Activated naive CD4-positive, alpha-beta T cell treated with anti-CD3 and anti-CD28 coated beads, Interleukin-2, amount 50 U/mL, for 72 hours (primary cell): ENCODE data around the gene INHBA. TPM values are rescaled to one million over a fixed set of nuclear protein-coding genes. Genes with fewer than 3 reads are reported as not detected.

Source experiments
- ATAC-seq, 2 donors: fragments of 150-1000 bp; cut with Tn5 transposase; 2 replicates each; pipeline ENCODE4 v1.10.0; 2021; ENCODE audit warnings: mild to moderate bottlenecking in 2 of 2, moderate library complexity in 2 of 2
- DNase-seq, 2 donors: peaks; one replicate each; pipeline ENCODE4 v3.0.0; 2021 to 2022; ENCODE audit warnings: low spot score in 2 of 2
- H3K27ac Mint-ChIP-seq, 2 donors: one replicate each; pipeline ENCODE4 v1.8.0; 2022; ENCODE audit warnings: mild to moderate bottlenecking in 2 of 2, mixed read lengths in 2 of 2
- H3K36me3 Mint-ChIP-seq, 2 donors: one replicate each; pipeline ENCODE4 v1.8.0; 2022; ENCODE audit warnings: mixed read lengths in 2 of 2
- H3K9me3 Mint-ChIP-seq, 2 donors: one replicate each; pipeline ENCODE4 v1.8.0; 2022; ENCODE audit warnings: mixed read lengths in 2 of 2
- total RNA-seq, 2 donors: library from RNA; stranded (reverse); gene quantifications; one replicate each; pipeline ENCODE4 v1.2.3, GENCODE V29; 2022

The INHBA gene
- total RNA-seq, 2 donors from 2014 or later = 0.12 to 0.77 TPM

- H3K36me3 Mint-ChIP-seq = peaks cover 0 to 5% of the 10 kb centered on the region in 2 donors
- ATAC-seq = no peak
- H3K27ac Mint-ChIP-seq = no peak overlapping the region
- no peak for DNase-seq
- H3K9me3 Mint-ChIP-seq = peaks cover 0 to 3% of the 10 kb centered on the region in 2 donors
Measured at GRCh38 chr7:41725013-41725412, 22.1 kb upstream of the INHBA start.

DNA sequence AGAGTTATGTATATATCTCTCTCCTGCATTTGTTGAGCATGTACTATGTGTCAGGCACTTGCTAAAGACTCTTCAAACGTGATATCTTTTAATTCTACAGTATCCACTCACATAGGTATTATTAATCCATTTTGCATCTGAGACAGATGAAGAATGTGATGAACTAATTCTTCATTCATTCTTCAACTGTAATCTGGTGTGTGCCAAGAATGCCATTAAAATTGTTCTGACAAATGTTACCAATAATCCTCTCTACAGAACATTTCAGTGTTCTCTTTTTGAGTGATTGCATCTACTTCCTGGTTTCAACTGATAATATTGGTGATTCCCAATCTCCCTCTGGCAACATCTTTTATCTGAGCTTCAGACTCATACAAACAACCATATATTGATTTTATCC, 18.0 kb upstream of the INHBA start:
- ATAC-seq = no peak
- Mint-ChIP-seq H3K9me3 (peaks cover 0 to 3% of the 10 kb centered on the region in 2 donors), H3K27ac (no peak overlapping the region), H3K36me3 (peaks cover 0 to 5% of the 10 kb centered on the region in 2 donors)
- DNase-seq = no peak

DNA sequence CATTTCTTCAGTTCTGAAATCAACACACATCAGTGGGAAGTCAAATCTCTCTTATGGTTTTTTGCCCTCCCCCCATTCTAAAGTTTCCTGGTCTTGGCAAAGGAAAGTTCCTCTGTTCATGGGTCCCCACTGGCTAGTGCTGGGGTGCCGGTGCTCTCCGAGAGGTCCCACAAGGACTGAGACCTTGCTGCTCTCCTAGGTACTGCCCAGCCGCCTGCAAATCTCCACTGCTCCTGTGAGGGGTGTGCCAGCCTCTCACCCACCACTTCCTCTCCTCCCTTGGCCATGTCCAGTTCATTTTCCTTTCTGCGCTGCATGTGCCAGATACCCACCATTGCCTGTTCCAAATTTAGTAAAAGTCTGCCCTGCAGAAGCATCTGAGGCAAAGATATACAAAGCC, 17.2 kb upstream of the INHBA start:
- DNase-seq = no peak
- H3K36me3 Mint-ChIP-seq = peaks cover 0 to 5% of the 10 kb centered on the region in 2 donors

DNA sequence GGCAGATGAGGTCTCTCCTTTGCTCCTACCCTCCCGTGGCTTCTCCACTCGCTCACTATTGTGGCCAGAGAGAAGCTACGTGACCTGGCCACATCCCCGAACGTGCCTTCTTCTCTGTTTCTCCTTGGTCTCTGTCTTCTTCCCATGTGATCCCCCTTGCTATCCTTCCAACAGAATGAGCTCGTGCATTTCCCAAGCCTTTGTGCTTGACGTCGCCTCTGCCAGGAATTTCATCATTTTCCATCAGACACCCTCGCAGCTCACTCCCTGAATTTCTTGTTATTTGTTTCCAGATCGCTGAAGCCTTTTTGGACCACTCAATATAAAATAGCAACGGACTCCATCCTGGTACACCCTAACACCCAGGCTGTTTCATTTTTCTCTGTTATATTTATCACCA, 13.8 kb upstream of the INHBA start:
- DNase-seq (no peak), ATAC-seq (no peak)
- Mint-ChIP-seq H3K27ac (no peak overlapping the region), H3K36me3 (no peaks in the 10 kb centered on the region), H3K9me3 (no peaks in the 10 kb centered on the region)

More for the DNA sequence above, 17.2 kb upstream of the INHBA start:
- H3K9me3 Mint-ChIP-seq = peaks cover 0 to 3% of the 10 kb centered on the region in 2 donors
- H3K27ac Mint-ChIP-seq = no peak overlapping the region
- ATAC-seq = no peak

- Mint-ChIP-seq H3K9me3 (no peaks in the 10 kb centered on the region), H3K36me3 (no peaks in the 10 kb centered on the region), H3K27ac (no peak overlapping the region)
- no peak for DNase-seq
- ATAC-seq = no peak
Measured at GRCh38 chr7:41715000-41715399, 12.1 kb upstream of the INHBA start.

GRCh38 chr7:41711283-41712064, 8.6 kb upstream of the INHBA start:
- no peak overlapping the region for H3K27ac Mint-ChIP-seq
- no peaks in the 10 kb centered on the region for H3K9me3 Mint-ChIP-seq
- DNase-seq (no peak), ATAC-seq (no peak)
- H3K36me3 Mint-ChIP-seq = peaks cover 0 to 8% of the 10 kb centered on the region in 2 donors

- peaks cover 0 to 8% of the 10 kb centered on the region in 2 donors for H3K36me3 Mint-ChIP-seq
- ATAC-seq (no peak), DNase-seq (no peak)
- H3K9me3 Mint-ChIP-seq = no peaks in the 10 kb centered on the region
- H3K27ac Mint-ChIP-seq = no peak overlapping the region
Measured at GRCh38 chr7:41710838-41711237, 7.9 kb upstream of the INHBA start.

DNA sequence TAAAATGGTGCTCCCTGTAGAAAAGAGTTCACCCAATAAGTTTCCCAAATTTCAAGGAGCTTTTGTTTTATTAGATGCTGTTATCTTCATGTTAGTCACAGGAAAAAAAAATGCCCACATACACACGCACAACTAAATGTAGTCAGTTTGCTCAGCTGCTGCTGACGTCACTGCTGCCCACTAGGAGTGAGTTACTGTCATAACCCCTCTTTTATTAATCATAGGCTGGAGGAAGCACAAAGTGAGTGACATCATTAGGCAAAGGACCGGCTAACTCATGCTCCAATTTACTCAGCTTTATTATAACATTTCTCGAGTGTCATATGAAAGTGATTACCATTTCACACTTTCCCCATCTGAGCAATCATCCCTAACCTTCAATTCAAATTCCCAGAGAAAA, 6.7 kb upstream of the INHBA start:
- ATAC-seq (no peak), DNase-seq (no peak)
- Mint-ChIP-seq H3K27ac (peak overlapping the region in 1 of 2 donors; percentile 14), H3K9me3 (no peaks in the 10 kb centered on the region), H3K36me3 (peaks cover 0 to 8% of the 10 kb centered on the region in 2 donors)

DNA sequence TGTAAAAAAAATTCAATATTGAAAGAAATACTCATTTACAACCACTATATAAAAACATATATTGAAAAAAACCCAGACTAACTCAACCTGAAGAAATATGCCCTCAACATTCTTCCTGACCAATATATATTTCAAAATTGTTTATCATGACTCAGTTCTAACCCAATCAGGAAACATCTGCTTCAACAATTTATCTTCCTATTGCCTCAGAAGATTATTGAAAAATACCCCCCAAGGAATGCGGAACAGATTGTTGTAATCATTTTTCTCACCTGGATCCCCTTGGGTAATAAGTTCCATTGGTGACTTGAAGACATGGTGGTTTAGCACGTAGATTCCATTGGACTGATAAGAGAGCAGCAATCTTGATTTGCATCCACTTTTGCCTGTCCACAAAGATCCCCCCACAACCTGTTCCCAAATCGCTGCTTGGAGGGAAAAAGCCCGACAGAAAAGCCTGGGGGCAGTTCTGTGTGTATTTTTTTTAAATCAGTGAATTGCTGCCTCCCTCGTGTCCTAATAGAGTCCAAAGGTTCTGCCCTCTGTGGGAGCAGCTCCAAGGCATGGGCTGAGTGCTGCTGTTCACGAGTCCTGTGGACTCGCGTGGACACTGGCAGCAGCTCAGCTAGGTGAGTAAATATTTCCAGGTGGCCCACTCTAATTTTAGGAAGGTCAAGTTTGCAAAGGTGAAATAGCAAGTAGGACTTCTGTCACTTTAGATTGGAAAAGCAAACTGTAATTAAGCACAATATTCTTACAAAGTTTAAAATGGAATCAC, 5.9 kb upstream of the INHBA start:
- H3K36me3 Mint-ChIP-seq = peaks cover 0 to 8% of the 10 kb centered on the region in 2 donors
- DNase-seq (no peak), ATAC-seq (no peak)
- H3K9me3 Mint-ChIP-seq = no peaks in the 10 kb centered on the region
- no peak overlapping the region for H3K27ac Mint-ChIP-seq

DNA sequence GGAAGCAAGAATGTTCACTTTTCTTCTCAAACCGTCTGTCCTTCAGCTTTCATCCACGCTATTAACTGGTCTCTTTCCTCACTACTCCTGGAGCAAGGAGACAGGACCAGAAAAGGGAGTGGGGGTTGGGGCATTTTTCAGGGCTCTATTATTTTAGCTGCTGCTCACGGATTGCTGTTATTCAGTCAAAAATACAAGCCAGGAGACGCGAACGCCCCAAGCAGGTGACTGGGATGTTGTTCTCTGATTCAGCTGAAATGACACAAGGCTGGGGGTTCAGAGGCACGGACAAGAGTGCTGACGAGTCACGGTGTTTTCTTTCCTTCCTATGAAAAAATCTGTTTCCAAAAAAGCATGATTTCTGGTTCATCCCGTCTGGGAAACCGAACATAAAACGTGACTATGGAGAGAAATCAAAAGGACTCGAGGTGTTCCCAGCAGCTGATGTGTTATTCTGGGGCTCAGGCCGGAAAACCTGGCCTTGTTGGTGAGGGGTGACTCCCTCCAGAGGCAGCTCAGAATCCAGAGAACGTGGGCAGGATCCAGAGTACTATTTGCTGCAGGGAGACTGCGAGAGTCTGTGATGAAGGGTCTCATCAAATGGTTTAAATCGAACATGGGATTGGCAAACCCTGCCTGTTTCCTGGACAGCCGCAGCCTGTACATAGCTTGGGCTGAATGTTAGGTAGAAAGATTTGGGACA, 3.5 kb upstream of the INHBA start:
- Mint-ChIP-seq H3K36me3 (peaks cover 0 to 8% of the 10 kb centered on the region in 2 donors), H3K9me3 (no peaks in the 10 kb centered on the region), H3K27ac (no peak overlapping the region)
- ATAC-seq = no peak
- DNase-seq = no peak

DNA sequence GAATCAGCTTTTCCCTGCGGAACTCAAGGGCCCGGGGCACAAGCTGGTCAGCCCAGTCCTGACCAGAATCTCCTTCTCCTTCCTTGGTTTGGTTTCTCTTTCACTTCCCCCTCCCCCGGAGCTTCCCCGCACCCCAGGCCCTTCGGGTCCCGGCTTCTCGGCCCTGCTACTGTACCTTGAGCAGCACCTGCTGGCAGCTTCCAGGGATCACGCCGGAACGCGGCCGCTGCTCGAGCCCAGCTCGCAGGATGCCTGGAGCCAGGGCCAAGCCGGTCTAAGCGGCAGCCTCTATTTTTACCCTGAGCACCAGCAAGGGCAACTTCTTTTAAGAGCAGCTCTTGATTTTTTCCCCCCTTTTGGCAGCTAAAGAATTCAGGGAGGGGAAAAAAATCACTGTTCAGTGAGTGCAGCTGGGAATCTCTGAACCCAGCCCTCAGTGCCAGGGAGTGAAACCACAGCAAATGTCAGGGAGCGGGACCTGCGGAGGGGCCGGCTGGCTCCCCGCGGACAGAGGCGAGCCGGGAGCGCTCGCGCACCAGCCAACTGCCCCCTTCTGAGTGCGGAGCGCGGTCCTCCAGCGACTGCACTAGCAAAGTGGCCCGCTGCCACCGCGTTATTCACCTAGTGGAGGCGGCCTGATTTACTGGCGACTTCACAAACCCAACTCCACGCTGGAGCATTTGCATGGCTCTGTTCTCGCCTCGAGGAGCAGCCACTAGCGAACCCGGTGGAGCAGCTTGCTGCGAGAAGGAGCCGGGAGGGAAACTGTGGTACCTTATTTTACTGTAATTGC, 2.4 kb upstream of the INHBA start:
- H3K9me3 Mint-ChIP-seq = no peaks in the 10 kb centered on the region
- H3K27ac Mint-ChIP-seq = no peak overlapping the region
- peak; percentile 77 to 91 for ATAC-seq
- DNase-seq = peak in 1 of 2 donors; percentile 57
- peaks cover 0 to 8% of the 10 kb centered on the region in 2 donors for H3K36me3 Mint-ChIP-seq

GRCh38 chr7:41701068-41701941, 1.6 kb downstream of the INHBA start:
- no peaks in the 10 kb centered on the region for H3K9me3 Mint-ChIP-seq
- DNase-seq (no peak), ATAC-seq (no peak)
- H3K36me3 Mint-ChIP-seq = no peaks in the 10 kb centered on the region
- no peak overlapping the region for H3K27ac Mint-ChIP-seq

DNA sequence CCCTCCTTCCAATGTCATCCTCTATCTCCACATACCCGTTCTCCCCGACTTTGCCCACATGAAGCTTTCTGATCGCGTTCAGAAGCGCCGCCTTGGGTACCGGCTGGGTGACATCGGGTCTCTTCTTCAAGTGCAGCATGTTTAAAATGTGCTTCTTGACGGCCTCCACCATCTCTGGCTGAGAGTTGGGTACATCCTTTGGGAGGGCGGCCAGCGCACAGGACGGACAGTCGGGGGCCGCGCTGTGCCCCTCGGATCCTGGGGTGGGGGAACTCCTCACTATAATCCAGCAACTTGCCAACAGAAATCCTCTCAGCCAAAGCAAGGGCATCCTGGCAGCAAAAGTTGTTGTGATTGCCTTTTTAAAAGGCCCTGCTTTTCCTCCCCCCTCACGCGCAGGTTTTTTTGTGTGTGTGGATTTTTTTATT, 2.8 kb downstream of the INHBA start:
- ATAC-seq = no peak
- no peaks in the 10 kb centered on the region for H3K9me3 Mint-ChIP-seq
- H3K36me3 Mint-ChIP-seq = no peaks in the 10 kb centered on the region
- DNase-seq = no peak
- no peak overlapping the region for H3K27ac Mint-ChIP-seq

DNA sequence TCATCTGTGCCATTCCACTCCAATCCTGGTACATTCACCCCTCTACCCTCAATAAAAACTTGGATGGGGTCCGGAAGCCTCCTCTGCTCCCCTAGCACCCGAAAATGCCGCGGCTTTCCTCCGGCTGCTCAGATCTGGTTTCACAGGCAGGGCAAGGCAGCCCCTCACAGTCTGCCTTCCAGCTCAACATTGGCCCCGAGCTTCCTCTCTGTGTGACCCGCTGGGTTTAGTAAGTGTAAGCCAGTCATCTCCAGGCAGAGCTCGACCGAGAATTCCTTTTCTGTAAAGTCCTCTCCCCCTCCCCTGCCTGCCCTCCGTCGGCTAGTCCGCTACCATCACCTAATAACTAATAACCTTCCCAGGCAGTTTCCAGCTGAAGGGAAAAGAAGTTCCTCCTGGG, 3.4 kb downstream of the INHBA start:
- ATAC-seq (no peak), DNase-seq (no peak)
- Mint-ChIP-seq H3K9me3 (no peaks in the 10 kb centered on the region), H3K36me3 (no peaks in the 10 kb centered on the region), H3K27ac (no peak overlapping the region)

- Mint-ChIP-seq H3K36me3 (no peaks in the 10 kb centered on the region), H3K27ac (no peak overlapping the region), H3K9me3 (no peaks in the 10 kb centered on the region)
- ATAC-seq (no peak), DNase-seq (no peak)
Measured at GRCh38 chr7:41698726-41699125, 4.2 kb downstream of the INHBA start.

DNA sequence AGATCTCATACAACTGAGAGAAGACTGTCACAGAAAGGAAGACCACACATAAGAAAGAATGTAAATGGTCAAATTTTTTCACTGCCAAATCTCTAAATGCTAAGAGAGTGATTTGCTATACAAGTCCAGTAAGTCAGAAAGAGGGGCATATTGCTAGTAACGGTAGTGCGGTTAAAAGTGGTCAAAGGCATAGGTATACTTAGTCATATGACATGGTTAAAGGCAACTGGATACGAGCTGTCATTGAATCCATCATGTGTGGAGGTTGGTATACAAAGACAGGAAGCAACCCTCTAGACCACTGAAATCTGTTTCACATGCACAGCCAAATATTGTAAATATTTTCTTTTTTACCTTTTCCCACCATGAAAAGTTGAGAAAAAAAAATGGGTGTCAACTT, 4.8 kb downstream of the INHBA start:
- Mint-ChIP-seq H3K36me3 (no peaks in the 10 kb centered on the region), H3K9me3 (no peaks in the 10 kb centered on the region), H3K27ac (no peak overlapping the region)
- DNase-seq (no peak), ATAC-seq (no peak)
